Measurements from ENCODE around the gene IL20. TPM values are rescaled to one million over a fixed set of nuclear protein-coding genes. Genes with fewer than 3 reads are reported as not detected.

Gene IL20
- total RNA-seq, 1 donor from 2014 or later, result not detected

DNA sequence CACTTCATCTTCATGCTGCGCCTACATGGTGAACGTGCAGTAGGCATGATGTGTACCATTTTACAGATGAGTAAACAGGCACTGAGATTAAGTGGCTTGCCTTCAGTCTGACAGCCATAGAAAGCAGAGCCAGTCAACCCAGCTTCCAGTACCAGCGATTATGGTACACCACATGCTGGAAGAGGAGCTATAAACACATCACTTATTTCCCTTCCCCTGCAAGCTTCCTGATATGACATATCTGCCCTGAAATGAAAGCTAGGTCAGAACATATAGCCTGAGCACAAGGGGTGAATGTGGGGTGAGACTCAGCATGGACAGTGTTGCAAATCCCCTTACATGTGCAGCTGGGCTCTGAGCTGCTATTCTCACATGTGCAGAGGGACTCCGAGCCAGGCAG is 33.8 kb upstream of the IL20 start:
- no peaks in the 10 kb centered on the region for H3K4me1 Mint-ChIP-seq (ENCODE audit: unreplicated experiment)
- TF ChIP-seq, protein P1, sequence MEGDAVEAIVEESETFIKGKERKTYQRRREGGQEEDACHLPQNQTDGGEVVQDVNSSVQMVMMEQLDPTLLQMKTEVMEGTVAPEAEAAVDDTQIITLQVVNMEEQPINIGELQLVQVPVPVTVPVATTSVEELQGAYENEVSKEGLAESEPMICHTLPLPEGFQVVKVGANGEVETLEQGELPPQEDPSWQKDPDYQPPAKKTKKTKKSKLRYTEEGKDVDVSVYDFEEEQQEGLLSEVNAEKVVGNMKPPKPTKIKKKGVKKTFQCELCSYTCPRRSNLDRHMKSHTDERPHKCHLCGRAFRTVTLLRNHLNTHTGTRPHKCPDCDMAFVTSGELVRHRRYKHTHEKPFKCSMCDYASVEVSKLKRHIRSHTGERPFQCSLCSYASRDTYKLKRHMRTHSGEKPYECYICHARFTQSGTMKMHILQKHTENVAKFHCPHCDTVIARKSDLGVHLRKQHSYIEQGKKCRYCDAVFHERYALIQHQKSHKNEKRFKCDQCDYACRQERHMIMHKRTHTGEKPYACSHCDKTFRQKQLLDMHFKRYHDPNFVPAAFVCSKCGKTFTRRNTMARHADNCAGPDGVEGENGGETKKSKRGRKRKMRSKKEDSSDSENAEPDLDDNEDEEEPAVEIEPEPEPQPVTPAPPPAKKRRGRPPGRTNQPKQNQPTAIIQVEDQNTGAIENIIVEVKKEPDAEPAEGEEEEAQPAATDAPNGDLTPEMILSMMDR (IDR thresholded peaks at IDR 0.05), result no peak
- no peak overlapping the region for H3K27ac Mint-ChIP-seq (ENCODE audit: unreplicated experiment)
- no peaks in the 10 kb centered on the region for H3K36me3 Mint-ChIP-seq (ENCODE audit: unreplicated experiment)
- DNase-seq (ENCODE audit: extremely low spot score, unreplicated experiment), result no peak
- H3K4me3 Mint-ChIP-seq (ENCODE audit: unreplicated experiment), result no peak overlapping the region
- peaks cover 26% of the 10 kb centered on the region for H3K27me3 Mint-ChIP-seq (ENCODE audit: unreplicated experiment)
- no peaks in the 10 kb centered on the region for H3K9me3 Mint-ChIP-seq (ENCODE audit: unreplicated experiment)

DNA sequence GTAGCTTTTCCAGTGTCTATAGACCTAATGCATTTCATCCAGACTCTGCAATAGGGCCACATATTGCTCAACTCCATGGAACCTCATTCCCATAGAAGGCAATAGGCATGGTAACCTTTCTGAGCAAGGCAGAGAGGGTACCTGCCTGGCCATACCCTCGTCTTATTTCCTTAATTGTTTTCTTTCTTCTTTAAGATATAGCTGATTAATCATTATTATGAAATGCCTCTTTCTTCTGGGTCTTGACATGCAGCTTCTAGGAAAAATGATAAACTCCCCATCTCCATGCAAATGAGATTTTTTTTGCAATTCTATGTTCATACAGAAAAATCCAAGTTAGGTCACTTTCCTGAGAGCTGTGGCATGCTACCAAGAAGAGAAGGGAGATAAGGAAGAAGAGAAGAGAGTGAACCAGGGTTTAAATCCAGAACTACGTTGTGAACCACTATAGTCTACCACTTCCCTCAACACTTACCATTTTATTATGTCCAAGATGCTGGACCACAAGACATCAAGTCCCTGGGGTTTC is 33.0 kb upstream of the IL20 start:
- H3K27me3 Mint-ChIP-seq (ENCODE audit: unreplicated experiment), result peaks cover 26% of the 10 kb centered on the region
- H3K27ac Mint-ChIP-seq (ENCODE audit: unreplicated experiment), result no peak overlapping the region
- H3K36me3 Mint-ChIP-seq (ENCODE audit: unreplicated experiment), result no peaks in the 10 kb centered on the region
- no peak overlapping the region for H3K4me3 Mint-ChIP-seq (ENCODE audit: unreplicated experiment)
- H3K9me3 Mint-ChIP-seq (ENCODE audit: unreplicated experiment), result no peaks in the 10 kb centered on the region
- H3K4me1 Mint-ChIP-seq (ENCODE audit: unreplicated experiment), result no peaks in the 10 kb centered on the region
- TF ChIP-seq, protein P1 (IDR thresholded peaks at IDR 0.05), result no peak
- no peak for DNase-seq (ENCODE audit: extremely low spot score, unreplicated experiment)

DNA sequence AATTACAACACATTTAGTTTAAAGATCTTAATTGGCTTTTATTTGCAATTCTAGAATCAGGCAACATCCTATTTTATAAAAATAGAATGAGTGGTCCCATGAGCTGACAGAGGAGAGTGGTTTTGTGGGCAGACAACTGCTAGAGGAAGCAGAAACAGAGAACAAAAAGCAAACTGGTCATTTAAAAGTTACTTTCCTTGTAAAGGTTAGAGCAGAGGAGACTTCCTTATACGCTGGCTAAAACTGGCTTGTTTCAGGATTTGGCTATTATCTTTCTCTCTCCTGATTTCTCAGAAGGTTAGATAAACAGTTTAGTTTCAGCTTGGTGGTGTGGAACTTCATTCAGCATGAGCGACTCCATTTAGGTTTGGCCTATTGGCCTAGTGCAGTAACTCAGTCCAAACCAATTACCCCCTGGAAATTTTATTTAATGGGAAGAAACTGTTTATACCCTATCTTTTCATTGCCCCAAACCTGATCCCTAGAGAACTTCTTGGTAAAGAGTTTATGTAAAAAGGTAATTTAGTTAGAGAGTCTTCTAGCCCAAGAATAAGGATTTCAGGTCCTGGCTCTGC is 32.2 kb upstream of the IL20 start:
- Mint-ChIP-seq H3K4me1 (ENCODE audit: unreplicated experiment) (no peaks in the 10 kb centered on the region), H3K27ac (ENCODE audit: unreplicated experiment) (no peak overlapping the region), H3K4me3 (ENCODE audit: unreplicated experiment) (no peak overlapping the region), H3K36me3 (ENCODE audit: unreplicated experiment) (no peaks in the 10 kb centered on the region), H3K9me3 (ENCODE audit: unreplicated experiment) (no peaks in the 10 kb centered on the region), H3K27me3 (ENCODE audit: unreplicated experiment) (peaks cover 25% of the 10 kb centered on the region)
- no peak for DNase-seq (ENCODE audit: extremely low spot score, unreplicated experiment)
- TF ChIP-seq, protein P1 (IDR thresholded peaks at IDR 0.05), result no peak

DNA sequence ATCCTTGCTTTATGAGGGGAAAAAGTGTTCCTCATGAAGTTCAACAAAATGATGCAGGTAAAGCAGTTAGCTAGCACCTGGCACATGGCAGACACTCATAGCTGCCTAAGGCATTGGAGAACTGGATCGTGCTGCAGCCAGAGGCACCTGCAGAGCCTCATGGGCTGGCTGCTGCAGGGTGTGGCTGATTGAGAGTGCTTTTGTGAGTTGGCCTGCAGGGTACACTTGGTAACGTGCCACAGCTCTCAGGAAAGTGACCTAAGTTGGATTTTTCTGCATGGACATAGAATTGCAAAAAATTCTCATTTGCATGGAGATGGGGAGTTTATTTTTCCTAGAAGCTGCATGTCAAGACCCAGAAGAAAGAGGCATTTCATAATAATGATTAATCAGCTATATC is 31.6 kb upstream of the IL20 start:
- no peak for DNase-seq (ENCODE audit: extremely low spot score, unreplicated experiment)
- Mint-ChIP-seq H3K9me3 (ENCODE audit: unreplicated experiment) (no peaks in the 10 kb centered on the region), H3K4me1 (ENCODE audit: unreplicated experiment) (no peaks in the 10 kb centered on the region), H3K4me3 (ENCODE audit: unreplicated experiment) (no peak overlapping the region), H3K36me3 (ENCODE audit: unreplicated experiment) (no peaks in the 10 kb centered on the region), H3K27ac (ENCODE audit: unreplicated experiment) (no peak overlapping the region), H3K27me3 (ENCODE audit: unreplicated experiment) (peaks cover 22% of the 10 kb centered on the region)
- TF ChIP-seq, protein P1 (IDR thresholded peaks at IDR 0.05), result no peak

DNA sequence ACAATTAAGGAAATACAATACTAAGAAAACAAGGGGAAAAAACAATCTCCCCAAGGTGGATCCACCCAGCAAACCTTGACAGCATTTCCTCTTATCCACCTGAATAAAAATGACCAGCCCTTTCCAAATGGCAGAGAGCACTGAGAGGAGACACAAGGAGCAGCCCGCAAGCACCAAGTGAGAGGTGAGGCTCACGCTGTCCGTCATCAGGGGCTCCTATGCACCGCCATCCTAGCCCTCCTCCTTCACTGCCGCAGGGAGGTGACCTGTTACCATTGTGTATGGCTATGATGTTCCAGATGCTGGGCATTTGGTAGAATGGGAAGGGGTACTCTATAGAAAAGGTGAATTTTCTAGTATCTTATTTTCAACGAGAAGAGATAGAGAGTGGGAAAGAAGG is 31.2 kb upstream of the IL20 start:
- no peak overlapping the region for H3K27ac Mint-ChIP-seq (ENCODE audit: unreplicated experiment)

More for the DNA sequence above, 31.2 kb upstream of the IL20 start:
- Mint-ChIP-seq H3K4me1 (ENCODE audit: unreplicated experiment) (no peaks in the 10 kb centered on the region), H3K36me3 (ENCODE audit: unreplicated experiment) (no peaks in the 10 kb centered on the region), H3K4me3 (ENCODE audit: unreplicated experiment) (no peak overlapping the region), H3K9me3 (ENCODE audit: unreplicated experiment) (no peaks in the 10 kb centered on the region), H3K27me3 (ENCODE audit: unreplicated experiment) (peaks cover 22% of the 10 kb centered on the region)
- TF ChIP-seq, protein P1 (IDR thresholded peaks at IDR 0.05), result no peak
- no peak for DNase-seq (ENCODE audit: extremely low spot score, unreplicated experiment)
